ENCODE results near the gene GALNS. TPM values are rescaled to one million over a fixed set of nuclear protein-coding genes. Genes with fewer than 3 reads are reported as not detected.

The GALNS gene
- total and polyA plus RNA-seq, 2 of the 4 experiments (the other 2 are of a cell fraction) = 7.2 to 32.5 TPM

- Histone ChIP-seq H2BK20ac (ENCODE audit: low read depth, low read length) (no peak overlapping the region), H3K4me1 (ENCODE audit: control insufficient read depth, insufficient read depth, low read length) (no peaks in the 10 kb centered on the region), H3K9me1 (ENCODE audit: insufficient read depth, low read length) (no peaks in the 10 kb centered on the region), H3K36me3 (ENCODE audit: control insufficient read depth, insufficient read depth, low read length) (no peaks in the 10 kb centered on the region), H4K8ac (ENCODE audit: low read depth in 2 of 2, low read length in 2 of 2) (no peak overlapping the region), H3K4me2 (ENCODE audit: low read depth, low read length) (no peak overlapping the region), H4K20me1 (ENCODE audit: insufficient read depth, low read length) (no peaks in the 10 kb centered on the region), H3K14ac (replicated peaks; ENCODE audit: low read depth, low read length) (no peak overlapping the region), H3K4ac (ENCODE audit: low read depth, low read length) (no peak overlapping the region), H3K27me3 (ENCODE audit: control insufficient read depth, insufficient read depth, low read length) (peaks cover 16% of the 10 kb centered on the region; the same call in 1 of the 2 replicates), H2AFZ (replicated peaks; ENCODE audit: low read length, poor library complexity) (no peak overlapping the region), H2AK9ac (replicated peaks; ENCODE audit: low read depth, low read length, poor library complexity) (no peak overlapping the region), H3K27ac (ENCODE audit: insufficient read depth, low read length) (no peak overlapping the region), H3K79me1 (ENCODE audit: low read depth in 1 of 2, low read length in 2 of 2) (no peaks in the 10 kb centered on the region), H3K9me3 (ENCODE audit: control insufficient read depth, insufficient read depth, low read length) (no peaks in the 10 kb centered on the region), H2BK5ac (ENCODE audit: low read depth, low read length, poor library complexity, severe bottlenecking) (no peak overlapping the region), H4K5ac (ENCODE audit: low read depth, low read length) (no peak overlapping the region), H3K9ac (ENCODE audit: low read depth, low read length) (no peak overlapping the region), H2BK15ac (ENCODE audit: low read depth, low read length) (no peak overlapping the region), H3K23ac (ENCODE audit: low read depth, low read length) (no peak overlapping the region), H2BK120ac (ENCODE audit: low read depth, low read length) (no peak overlapping the region), H3K18ac (ENCODE audit: low read depth, low read length) (no peak overlapping the region), H2AK5ac (ENCODE audit: low read depth, low read length) (no peak overlapping the region), H3K56ac (ENCODE audit: extremely low read depth, insufficient read depth, low read length) (no peak overlapping the region), H3K4me3 (ENCODE audit: insufficient read depth, low read depth, low read length) (no peak overlapping the region), H4K91ac (ENCODE audit: insufficient read depth, low read depth, low read length) (no peak overlapping the region)
- dilution Hi-C loops (cut with HindIII; ENCODE audit: low sequenced_read_pairs, unreplicated experiment) (no loop called here), in situ Hi-C loops (cut with MboI; ENCODE audit: low sequenced_read_pairs) (no loop called here), intact Hi-C loops (cut with micrococcal nuclease) (no loop called here)
- DNase-seq (no peak), ATAC-seq (ENCODE audit: low read depth) (0 out of 2 replicates have a peak, but pooled peaks have one; percentile 27)
- ChIA-PET POLR2A (ENCODE audit: unreplicated experiment) (no interaction called here), CTCF (no interaction called here)
- no CpG with 5 or more reads among the region's 13 CpGs for WGBS, 2 experiments (ENCODE audit: extremely low coverage in 2 of 2, insufficient read length in 1 of 2)
- BruUV-seq (replicated peaks) = no TSS peak
- TF ChIP-seq MXI1 (IDR thresholded peaks at IDR 0.05; ENCODE audit: borderline replicate concordance, low read depth, low read length) (no peak), RCOR1 (IDR thresholded peaks at IDR 0.05; ENCODE audit: insufficient replicate concordance, low read length) (no peak), SMC3 (IDR thresholded peaks at IDR 0.05; ENCODE audit: low read depth, low read length) (no peak), POLR2A (IDR thresholded peaks at IDR 0.05; ENCODE audit: low read depth, low read length) (no peak), MAZ (IDR thresholded peaks at IDR 0.05; ENCODE audit: borderline replicate concordance, low read depth, low read length) (no peak), RFX5 (IDR thresholded peaks at IDR 0.05; ENCODE audit: low read depth, low read length) (no peak)
Measured at GRCh38 chr16:88905563-88905962, 48.8 kb upstream of the GALNS start.

Data from IMR-90 (cell line).